GF-D8 (cell line): ENCODE results near the gene SYNPR.

Source experiments
- DNase-seq: peaks from one replicate; lab custom pipeline; 2025; lab: John Stamatoyannopoulos, UW

The SYNPR gene

DNA sequence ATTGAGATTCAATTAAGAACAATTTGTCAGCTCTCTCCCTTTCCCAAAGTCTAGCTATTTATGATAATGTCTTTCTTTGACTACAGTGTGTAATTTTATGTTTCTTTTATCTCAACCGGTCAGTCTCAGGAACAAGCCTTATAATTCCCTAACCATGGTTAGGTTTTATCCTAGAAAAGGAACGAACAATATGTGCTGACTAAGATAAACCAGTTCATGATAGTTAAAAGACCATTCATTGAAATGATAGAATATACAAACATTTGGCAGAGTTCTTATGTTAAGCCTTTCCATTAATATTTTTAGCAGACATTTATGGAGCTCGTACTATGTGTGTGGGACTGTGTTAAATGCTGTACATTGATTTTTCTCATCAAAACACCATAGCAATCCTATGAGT is 106.3 kb downstream of the SYNPR start:
- DNase-seq: no peak

DNA sequence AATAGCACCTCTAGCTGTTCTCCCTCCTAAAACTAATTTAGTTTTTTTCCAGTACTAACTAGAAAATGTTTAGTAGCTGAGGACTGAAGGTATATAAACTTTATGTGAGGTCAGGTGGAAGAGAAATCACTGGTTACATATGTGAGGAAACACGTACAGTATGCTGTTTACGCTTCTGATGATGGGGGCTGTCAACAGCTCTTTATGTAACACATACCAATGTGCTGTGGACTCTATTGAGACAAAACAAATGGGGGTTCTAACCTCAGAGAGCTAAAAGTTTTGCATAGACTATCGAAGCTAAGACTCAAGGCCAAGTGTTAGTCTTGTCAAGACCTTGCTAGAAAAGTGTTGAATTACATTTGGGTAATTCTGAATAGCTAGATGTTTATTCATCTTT is 107.5 kb downstream of the SYNPR start:
- DNase-seq: no peak

DNA sequence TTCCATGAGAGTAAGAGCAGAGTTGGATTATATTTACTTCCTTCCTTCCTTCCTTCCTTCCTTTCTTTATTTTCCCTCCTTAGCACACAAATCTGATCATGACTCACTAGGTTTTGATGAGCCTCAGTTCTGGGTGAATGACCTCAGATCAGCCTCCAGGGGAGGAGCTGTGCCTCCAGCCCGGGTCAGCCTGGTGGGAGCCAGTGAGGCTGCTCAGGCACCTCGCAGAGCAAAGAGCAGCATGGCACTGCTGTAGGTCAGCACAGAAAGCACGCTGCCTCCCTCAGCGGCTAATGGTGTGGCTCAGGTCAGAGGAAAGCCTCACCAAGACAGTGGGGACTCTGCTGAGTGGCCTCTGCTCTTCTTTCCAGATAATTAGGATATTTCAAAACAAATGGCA is 108.5 kb downstream of the SYNPR start:
- DNase-seq: no peak

DNA sequence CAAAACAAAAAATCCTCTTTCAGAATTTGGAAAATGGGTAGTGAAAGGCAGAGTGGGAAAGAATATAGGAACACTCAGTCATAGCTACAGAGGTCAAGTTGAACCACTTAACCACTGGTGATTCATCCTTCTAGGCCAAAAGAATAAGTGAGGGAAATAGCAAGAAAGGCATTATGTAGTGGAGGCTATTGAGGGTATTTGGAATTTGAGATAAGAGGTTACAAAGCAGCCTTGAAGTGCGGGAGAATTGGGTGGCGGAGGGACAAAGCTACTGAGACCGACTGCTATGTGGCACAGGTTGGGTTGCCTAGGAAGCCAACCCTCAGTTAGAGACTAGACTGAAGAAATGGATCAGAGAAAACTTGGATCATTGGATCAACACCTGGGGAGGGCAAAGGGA is 109.5 kb downstream of the SYNPR start:
- DNase-seq: no peak

DNA sequence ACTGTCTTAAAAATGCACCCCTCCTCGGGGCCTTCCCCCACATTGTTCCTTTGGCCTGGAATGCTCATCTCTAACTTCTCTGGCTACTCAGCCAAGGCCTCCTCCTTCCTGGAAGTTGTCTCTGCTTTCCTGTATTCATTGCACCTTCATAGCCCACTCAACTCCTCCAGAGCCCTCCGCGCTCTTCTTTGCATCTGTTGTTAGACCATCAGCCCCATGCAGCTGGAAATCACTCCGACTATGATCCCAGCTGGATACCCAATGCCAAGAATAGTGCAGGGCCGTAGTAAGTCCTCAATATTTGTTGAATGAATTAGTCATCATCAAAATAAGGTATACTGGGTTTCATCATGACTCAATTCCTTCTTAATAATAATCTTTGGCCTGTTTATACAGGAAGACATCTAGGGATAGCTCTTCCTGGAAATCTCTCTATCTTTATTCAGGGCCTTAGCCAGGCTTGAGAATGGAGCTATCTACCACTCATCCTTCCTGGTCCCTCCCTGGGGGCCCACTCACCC is 112.7 kb downstream of the SYNPR start:
- DNase-seq: no peak

DNA sequence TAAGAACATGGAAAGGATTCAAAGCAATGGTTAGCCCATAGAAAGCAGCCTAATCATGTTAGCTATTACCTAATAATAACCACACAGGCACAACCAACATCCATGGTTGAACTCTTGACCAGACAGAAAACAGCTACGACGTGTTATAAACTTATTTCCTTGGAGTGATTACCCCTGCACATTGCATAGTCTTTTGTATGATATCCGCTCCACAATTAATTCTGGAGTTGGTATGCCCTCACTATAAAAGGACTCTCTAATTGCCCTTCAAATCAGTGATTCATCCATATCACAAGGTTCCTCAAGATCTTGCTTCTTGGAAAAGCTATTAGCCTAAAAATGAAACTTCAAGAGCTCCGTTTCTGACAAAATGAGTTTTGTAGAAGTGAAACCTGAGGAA is 117.9 kb downstream of the SYNPR start:
- DNase-seq: no peak

DNA sequence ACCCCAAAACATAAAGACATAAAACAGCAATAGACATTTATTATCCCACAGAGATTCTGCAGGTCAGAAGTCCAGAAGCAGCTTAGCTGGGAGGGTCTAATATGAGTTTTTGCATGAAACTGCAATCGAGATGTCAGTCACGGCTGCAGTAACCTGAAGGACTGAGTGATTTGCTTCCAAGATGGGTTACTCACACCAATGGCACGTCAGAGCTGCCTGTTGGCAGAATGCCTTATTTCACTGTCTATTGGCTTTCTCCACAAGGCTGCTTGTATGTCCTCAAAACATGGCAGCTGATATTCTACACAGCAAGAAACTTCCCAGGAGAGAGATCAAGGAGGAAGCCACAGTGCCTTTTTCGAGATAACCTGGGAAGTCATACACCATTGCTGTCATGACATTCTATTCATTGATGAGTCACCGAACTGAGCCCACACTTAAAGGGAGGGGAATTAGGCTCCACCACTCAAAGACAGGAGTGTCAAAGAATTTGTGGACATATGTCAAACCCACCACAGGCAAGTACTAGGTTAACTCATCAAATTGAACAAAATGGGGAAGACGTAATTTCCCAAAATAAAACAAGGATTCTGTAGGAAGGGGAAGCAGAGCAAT is 122.2 kb downstream of the SYNPR start:
- no peak for DNase-seq

DNA sequence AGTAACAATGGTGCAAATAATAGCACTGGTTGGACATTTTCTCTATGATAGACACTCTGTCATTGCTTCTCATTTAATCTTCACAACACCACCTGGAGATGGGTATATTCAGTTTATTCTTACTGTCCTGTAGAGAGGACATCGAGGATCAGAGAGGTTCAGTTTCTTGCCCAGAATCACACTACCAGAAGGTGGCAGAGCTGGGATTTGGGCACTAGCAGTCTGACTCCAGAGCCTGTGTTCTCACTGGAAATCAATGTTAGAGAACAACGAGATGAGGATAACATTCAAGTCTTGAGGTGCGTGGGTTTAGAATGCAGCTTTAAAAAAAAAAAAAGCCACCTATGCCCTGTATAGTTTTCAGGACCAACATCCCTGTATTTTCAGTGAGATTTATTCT is 127.8 kb downstream of the SYNPR start:
- DNase-seq: no peak

DNA sequence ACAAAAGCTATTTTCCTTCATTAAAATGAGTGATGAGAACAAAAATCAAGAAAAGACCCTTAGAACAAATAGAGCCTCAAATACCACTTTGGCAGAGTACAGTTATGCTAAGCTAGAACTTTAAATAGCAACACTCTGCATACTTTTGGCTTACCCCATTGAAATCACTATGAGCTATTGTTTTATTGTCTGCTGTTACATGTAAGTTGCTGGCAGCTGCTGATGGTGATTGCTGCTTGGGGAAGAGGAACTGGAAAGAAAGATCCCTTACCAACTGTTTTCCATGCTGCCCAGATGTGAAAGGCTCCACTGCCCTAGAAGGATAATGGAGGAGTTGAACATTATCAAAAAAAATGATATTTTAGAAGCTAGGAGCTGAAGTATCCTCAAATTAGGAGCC is 135.4 kb downstream of the SYNPR start:
- DNase-seq: no peak

DNA sequence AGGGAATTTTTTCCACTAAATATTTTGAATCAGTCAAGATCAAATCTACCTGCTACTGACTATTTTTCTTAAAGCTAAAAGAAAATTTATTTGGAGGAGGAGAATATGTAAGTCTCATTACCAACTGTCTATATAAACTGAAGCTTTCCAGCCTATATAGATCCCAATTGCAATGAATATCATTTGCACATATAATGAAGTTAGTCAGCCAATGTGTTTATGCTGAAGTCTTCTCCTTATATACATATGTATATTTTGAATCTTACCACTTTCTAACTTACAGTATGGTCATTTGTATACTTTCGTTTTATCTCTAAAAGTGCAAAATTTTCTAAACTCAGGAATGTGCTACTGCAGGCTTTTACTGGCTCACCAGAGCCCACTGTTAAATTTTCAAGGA is 136.5 kb downstream of the SYNPR start:
- DNase-seq: no peak

DNA sequence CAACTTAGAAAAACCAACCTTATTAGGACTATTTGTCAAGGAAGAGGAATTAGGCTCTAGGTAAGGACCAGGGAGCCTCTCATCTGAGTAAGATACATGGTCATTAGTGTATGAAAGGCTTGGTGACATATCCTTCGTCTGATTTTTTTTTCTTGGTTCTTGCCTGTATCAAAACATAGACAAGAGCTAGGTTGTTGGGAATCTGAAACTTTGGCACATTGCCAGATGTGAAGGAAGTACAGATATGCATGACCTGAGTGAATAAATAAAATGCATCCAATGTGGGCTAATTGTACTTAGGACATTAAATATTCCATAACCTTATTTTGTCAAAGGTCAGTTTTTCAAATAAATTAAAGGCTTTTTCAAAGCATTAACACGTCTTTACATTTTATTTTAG is 151.8 kb downstream of the SYNPR start:
- no peak for DNase-seq

DNA sequence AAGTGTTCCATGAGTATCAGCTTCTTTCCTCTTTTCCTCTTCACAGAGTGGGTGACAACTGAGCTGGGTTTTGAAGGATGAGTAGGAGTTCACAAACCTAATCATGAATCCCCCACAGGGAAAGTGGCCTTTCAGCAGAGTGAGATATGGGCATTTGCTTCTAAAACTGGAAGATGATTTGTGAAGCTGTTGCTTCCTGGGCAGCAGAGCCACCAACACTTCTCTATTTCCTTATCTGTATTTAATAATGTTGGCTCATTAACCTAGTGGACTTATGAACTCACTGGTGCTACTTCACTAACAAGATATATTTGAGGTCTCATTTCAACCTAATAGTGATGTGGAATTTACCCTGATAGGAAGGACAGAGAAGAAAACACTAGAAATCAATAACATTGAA is 152.8 kb downstream of the SYNPR start:
- DNase-seq: no peak

DNA sequence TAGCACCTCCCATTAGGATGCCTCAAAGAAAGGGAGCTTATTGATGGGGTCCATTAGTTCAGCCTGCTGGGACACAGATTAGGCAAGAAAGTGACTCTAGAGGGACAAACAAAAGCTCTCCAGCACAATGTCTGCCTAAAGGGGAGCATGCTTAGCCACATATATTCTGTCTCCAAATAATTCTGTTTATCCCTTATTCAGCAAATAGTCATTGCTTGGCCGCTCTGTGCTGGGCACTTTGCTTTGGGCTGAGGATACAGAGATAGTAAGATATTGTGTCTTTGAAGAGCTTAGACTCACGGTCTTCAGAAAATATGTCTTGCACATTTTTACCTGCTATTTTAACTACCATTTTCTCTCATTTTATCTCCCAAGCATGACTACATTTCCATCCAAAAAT is 159.8 kb downstream of the SYNPR start:
- no peak for DNase-seq

DNA sequence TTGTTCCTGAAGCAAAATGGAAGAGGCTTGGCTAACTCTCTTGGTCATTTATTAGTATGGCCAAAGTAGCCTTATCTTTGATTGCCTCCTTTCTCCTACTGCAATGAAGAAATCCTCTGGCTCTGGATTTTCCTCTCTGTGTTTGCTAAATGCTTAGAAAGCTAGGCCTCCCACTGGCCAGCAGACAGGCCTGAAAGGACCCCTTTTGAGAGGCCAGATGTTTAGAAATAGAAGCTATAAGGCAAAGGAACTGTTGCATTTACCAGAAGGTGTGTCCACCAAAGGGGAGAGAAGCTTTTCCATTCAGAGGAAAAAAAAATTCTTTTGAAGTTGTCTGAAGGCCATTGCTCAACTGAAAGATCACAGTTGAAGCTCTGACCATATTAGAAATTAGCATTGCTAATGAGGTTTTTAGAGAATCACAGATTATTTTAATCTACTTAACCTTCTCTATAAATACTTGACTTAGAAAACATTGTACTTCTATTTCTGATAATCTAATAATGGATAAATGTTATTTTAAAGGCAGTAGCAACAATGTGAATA is 160.8 kb downstream of the SYNPR start:
- DNase-seq: no peak

DNA sequence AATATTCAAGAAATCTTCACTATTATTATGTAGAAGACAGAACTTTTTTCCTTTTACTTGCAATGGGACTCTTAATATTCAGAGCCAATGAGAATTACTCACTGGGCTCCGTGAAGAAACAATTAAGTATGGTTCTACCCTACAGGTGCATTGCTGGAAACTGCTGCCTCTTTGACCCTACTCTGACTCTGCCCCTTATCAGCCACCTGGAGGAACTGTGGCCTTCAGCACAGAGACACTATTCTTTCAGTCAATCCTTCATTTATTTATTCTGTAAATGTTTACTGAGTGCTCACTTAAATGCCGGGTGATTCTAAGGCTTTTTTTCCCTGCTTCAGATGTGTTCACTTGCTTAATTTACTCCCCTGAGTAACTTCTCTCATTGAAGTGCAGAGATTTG is 163.2 kb downstream of the SYNPR start:
- DNase-seq: no peak

DNA sequence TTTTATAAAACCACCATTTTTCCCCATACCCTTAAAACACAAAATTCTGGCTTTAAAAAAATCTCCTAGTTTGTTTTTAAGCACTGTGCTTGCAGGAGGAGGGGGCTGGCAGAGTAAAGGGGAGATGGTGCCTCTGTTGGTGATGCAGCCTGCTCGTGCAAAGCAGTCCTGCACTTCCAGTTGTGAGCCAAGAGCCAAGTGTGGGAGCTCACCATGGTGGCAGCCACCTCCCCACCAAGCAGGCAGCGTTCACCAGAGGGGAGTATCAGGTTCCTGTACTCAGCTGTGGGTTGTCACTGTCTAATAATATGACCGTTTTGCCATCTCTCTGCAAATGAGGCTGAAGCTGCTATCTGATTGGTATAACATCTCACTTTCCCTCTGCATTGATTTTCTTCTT is 164.8 kb downstream of the SYNPR start:
- no peak for DNase-seq

DNA sequence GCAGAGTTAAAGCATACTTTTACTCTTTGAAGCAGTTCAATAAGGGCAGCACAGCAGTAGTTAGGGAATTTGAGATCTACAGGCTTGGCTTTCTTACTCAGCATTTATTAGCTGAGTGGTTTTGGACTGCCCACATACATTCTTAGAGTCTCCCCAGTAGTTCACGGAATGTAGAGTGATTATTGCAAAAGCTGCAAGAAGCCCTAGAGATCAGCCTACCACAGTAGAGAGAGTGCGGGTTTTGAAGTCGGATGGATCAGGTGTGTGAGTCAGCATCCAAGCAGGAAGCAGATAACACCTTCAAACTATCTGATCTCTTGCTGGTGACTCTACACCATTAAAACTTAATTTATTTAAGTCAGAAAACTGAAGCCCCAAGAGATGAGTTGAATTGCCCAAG is 171.9 kb downstream of the SYNPR start:
- no peak for DNase-seq

DNA sequence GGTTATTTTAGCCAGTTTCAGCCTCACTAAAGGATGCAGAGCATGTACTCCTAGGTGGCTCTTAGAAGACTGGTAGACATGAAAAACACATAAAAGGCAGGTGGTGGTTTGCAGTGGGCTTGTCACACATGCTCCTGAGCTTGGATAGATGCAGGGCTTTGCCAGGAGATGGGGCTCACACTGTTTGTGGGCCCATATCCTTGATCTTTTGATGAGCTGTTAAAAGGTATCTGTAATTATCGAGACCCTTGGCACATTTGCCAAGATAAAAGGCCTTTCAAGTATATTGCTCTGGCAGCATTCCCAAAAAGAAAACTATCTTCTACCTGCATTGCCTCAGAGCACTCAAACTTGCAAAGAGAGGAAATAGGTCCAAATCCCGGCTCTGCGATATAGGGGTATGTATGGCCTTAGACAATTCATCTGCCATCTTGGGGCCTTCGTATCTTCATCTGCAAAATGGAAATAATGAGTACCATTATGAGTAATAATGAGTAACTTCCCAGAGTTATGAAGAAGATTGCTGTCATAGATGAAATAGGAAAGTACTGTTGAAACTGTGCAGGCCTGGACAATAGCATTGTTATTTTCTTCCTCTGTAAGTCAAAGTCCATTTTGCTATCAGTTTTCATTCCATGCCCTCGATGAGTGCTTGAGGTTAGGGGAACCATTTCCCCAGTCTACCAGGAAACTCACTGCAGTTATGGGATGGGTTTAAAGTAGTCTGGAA is 172.7 kb downstream of the SYNPR start:
- no peak for DNase-seq

DNA sequence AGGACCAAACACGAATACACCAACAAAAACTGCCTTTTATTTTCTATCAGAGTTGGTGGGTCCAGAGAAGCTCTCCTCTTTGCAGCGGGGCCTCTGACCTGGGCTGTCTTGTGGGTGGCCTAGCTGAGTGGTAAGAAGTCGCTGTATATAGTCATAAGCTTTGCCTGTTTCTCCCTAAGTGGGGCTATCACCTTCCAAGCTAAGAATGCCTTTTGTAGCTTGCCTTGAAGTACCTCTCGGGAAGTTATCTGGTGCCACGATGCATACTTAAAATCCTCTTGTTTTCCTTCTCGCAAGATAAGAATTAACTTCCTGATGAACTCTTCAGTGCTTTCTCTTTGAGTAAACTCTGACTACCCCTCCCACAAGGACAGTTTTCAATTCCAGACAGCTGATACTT is 178.8 kb downstream of the SYNPR start:
- no peak for DNase-seq

DNA sequence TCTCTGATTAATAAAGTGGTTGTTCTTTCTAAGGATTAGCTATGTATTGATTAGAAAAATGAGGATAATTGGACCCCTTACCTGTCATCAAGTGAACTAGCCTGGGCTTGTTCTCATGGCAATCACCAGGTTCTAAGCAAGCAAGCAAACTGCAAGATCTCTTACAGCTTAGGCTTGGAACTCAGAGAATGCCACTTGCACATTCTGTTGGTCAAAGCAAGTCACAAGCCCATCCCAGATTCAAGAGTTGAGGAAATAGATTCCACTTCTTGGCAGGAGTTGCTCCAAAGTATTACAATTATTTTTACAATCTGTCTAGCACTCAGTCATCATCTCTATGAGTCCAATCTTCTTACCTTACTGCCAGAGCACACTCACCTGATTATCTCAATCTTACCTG is 180.3 kb downstream of the SYNPR start:
- DNase-seq: no peak

DNA sequence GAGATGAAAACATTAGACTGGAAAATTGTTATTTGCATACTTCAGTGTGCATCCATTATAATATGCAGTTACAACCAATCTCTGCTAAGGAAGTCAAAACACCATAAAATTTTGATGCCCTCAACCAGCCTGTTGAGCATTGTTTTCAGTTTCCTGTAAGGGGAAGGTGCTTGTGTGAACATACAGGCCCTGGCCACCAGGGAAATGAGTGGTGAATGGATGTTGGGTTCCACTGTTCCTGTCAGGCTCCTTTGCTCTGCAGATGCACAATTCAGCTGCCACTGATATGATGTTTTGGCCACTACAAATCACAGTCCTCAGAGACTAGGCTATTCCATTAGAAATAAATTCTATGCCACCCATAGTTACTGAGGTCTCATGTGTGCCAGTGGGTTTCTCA is 184.6 kb downstream of the SYNPR start:
- no peak for DNase-seq

DNA sequence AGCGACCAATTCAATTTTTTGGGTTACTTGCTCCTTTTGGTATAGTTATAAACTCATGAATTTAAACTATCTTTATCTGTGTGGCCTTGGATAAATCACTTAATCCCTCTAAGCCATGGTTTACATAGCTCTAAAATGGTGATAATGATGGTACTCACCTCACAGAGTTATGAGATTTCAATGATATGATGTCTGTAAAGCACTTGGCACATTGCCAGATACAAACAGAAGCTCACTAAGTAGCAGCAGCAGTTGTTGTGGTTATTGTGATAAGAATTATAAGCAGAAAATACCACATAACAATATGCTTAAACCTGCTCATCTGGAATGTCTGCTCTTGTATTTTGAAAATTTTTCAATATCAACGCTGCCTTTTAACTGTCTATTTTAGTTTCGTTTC is 189.3 kb downstream of the SYNPR start:
- DNase-seq: no peak

DNA sequence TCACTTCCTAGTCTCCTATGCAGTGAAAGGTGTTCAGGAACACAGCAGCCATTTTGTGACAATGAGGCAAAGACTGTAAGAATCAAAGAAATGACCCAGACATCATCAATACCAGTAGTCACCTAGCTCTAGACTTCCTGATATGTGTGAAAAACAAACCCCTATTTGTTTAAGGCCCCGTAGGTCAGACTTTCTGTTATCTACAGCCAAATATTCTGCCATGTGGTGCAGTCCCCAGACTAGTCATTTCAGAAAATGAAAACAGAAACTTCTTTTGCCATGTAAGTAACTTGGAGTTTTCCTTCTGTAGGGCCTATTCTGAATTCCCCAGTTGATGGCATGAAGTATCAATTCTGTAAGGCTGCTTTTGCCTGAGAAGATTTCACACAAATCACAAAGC is 192.6 kb downstream of the SYNPR start:
- no peak for DNase-seq

DNA sequence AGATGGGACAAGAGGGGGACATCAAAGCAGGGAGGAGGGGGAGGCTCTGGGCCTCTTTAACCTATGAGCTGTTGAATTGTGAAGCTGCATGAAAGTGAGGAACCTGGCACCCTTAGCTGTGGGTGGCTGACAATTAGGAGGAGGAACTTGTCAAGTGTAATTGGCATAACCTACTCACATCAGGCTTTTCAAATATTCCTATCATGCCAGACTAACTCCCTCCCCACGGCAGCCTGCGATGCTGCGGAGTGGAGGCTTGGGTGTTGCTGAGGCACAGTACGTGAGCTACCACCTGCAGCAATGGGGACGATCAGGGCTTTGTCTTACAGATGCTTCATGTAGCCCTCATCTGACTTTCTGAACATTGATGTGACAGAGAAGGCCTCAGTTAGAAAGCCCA is 193.7 kb downstream of the SYNPR start:
- DNase-seq: no peak
